Erythroblast (primary cell): ENCODE results near the gene TNNI3.

Experiments used
- GATA1 ChIP-seq: IDR thresholded peaks from 2 replicates; pipeline ENCODE4 v1.6.1; 2011; ENCODE audit warnings: low read depth, mild to moderate bottlenecking, control low read depth, low read length, moderate library complexity
- POLR2A ChIP-seq: IDR thresholded peaks from 2 replicates; pipeline ENCODE4 v1.6.1; 2011; ENCODE audit warnings: mild to moderate bottlenecking, low read length

GRCh38 chr19:55106591-55106990, 50.9 kb downstream of the TNNI3 start:
- TF ChIP-seq POLR2A: no peak
- no peak for TF ChIP-seq GATA1
